Right lobe of liver (tissue), 4 donors: ENCODE data around the gene SHROOM1.

Experiments
- POLR2A ChIP-seq: fragments of 450-650 bp; IDR thresholded peaks from one replicate; pipeline ENCODE4 v1.6.1; 2017; ENCODE audit warnings: antibody characterized with exemption, mild to moderate bottlenecking
- TF ChIP-seq, protein P1 (sequence below), 4 donors: fragments of 200-600 bp in 3 of 4; fragments of 450-650 bp in 1 of 4; IDR thresholded peaks; one replicate each; pipeline versions ENCODE4 v1.5.1 to v1.8.0; 2016 to 2022; ENCODE audit warnings: antibody characterized with exemption in 4 of 4, mild to moderate bottlenecking in 2 of 4
- donor health status: DM: no; HTN: no; CAD: no.
- donor health status: DM: no; HTN: no; CAD: no.
- donor health status: DM: no; HTN: yes; CAD: no.

DNA sequence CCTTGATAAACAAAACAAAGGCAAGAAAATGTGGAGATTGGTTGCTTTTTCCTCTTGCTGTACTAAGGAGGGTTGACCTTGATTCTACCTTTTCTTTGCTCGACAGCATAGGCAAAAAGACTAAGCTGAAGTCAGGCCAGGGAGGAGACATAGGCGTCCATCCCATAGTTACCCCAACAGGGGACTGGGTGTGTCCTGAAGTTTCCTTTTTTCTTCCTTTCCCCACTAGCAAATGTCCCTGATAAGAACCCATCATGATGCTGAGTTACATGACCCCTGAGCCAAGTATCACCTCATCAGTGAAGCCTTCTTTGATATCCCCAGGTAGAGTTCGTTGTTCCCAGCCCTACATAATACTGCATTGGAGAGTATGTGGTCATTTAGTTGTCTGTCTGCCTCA, 9.9 kb upstream of the SHROOM1 start:
- TF ChIP-seq, protein P1, sequence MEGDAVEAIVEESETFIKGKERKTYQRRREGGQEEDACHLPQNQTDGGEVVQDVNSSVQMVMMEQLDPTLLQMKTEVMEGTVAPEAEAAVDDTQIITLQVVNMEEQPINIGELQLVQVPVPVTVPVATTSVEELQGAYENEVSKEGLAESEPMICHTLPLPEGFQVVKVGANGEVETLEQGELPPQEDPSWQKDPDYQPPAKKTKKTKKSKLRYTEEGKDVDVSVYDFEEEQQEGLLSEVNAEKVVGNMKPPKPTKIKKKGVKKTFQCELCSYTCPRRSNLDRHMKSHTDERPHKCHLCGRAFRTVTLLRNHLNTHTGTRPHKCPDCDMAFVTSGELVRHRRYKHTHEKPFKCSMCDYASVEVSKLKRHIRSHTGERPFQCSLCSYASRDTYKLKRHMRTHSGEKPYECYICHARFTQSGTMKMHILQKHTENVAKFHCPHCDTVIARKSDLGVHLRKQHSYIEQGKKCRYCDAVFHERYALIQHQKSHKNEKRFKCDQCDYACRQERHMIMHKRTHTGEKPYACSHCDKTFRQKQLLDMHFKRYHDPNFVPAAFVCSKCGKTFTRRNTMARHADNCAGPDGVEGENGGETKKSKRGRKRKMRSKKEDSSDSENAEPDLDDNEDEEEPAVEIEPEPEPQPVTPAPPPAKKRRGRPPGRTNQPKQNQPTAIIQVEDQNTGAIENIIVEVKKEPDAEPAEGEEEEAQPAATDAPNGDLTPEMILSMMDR (IDR thresholded peaks at IDR 0.05): no peak
- TF ChIP-seq POLR2A: peak; percentile 5
